HG02884 (cell line): ENCODE measurements around the gene WWOX.
"Not testable (repeated sequence)": the region's sequence is repeated elsewhere in the genome, so short reads cannot be mapped to it uniquely, and the experiment has no call there.

Experiments used
- ATAC-seq: cut with Tn5 transposase; IDR thresholded peaks from one replicate; pipeline ENCODE4 v1.9.1; 2021; ENCODE audit warnings: mild to moderate bottlenecking, moderate library complexity; ENCODE audit not compliant: unreplicated experiment

WWOX gene

DNA sequence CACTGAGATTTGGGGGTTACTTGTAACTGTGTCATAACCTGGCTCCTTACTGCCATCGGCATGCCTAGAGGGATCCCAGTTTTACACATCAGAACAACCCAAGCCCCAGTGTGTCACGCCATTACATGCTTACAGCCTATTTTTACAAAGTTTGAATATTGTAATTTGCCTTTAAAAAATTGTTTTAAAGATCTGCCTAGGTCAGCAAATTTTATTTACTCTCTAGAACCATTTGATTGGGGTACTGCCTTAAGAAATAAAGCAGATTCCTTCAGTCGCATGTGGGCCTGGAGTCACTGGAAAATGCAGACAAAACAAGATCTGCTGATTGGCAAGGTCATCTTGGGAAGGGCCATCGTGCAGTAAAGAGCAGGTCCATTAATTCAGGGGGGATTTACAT lies 566.9 kb downstream of the WWOX start:
- ATAC-seq: no peak

DNA sequence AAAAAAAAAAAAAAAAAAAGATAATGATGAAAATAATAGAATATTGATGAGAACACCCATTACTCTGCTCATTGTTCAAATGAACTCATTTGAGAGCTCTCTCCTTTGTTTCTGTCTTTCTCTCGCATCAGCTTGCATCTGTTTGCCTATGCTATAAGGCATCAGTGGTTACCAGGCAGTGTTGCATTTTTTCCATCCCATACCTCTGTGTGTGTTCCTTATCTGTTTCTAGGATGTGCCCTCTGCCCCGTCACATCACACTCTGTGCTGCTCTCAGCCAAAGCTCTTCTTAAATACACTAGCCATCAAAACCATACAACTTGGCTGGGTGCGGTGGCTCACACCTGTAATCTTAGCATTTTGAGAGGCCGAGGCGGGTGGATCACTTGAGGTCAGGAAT lies 568.2 kb downstream of the WWOX start:
- ATAC-seq: no peak

- no peak for ATAC-seq
Measured at GRCh38 chr16:78668393-78668792, 568.9 kb downstream of the WWOX start.

DNA sequence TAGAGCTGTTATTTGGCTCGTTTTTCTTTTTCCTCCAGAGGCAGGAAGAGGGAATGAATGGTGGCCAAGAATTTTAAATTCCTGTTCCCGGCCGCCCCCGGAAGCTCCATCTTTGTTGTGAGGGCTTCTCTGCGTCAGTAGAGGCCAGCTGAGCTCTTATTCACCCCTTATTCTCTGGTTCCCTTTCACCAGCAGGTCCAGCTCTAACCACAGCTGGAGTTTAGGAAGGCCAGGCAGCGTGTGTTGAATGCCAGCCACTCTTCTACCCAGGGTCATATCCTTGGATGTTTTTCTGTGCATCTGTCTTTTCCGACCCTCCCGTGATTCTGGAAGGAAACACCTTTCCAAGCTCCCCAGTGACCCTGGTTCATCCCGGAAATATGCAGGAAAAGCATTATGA lies 570.5 kb downstream of the WWOX start:
- no peak for ATAC-seq

DNA sequence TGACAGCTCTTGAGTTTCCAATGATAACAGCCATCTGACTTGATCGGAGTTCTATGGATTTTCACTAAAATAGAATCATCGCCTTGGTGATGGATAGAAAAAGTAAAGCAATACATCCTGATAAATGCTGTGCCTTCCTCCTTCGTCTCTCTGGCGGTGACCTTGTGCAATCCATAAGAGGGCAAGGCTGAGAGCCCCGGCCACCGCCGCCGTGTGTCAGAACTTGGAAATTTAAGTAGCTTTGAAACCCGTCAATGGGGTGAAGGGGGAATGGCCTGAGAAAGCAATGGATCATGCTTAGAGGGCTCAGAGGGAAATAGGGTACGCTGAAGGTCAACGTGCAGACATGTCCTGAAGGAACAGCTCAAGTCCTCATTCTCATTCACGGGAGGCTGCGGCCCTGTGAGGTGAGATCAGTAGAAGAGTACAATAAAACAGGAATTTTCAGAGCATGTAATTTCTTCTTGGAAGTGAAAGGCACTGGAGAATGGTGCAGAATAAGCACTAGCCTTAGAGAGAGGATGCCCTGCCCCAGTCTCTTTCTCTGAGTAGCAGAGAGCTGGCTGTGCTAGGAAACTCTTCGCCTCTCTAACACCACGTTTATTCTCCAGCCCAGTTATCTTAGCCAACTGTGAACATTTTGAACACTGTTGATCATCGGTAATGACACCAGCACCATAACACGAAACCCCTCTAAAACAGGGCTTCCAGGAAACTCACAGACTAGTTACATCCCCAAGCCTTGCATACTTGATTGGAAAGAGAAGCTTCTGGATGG lies 573.5 kb downstream of the WWOX start:
- ATAC-seq: no peak

DNA sequence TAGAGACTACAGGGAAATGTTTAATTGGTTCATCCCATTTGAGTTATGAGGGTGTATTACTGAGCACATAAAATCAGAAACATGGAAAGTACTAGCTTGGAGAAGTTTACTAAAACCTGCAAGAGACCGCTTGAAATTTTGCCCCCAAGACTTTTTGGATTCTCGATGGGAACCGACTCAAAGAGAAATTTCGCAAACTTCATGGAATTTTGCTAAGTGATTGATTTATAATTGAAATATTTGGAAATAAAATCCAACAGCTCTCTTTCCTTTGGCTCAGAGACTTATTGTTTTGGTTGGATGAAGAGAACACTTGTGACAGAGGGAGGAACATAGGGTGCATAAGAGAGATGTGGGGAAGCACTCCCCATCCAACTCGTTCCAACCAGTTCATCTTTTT lies 574.4 kb downstream of the WWOX start:
- no peak for ATAC-seq

- no peak for ATAC-seq
Measured at GRCh38 chr16:78675312-78675711, 575.9 kb downstream of the WWOX start.

GRCh38 chr16:78675951-78676792 lies 576.7 kb downstream of the WWOX start:
- ATAC-seq: no peak

GRCh38 chr16:78677181-78677731 lies 577.8 kb downstream of the WWOX start:
- no peak for ATAC-seq

GRCh38 chr16:78679546-78679945 lies 580.1 kb downstream of the WWOX start:
- ATAC-seq: no peak

DNA sequence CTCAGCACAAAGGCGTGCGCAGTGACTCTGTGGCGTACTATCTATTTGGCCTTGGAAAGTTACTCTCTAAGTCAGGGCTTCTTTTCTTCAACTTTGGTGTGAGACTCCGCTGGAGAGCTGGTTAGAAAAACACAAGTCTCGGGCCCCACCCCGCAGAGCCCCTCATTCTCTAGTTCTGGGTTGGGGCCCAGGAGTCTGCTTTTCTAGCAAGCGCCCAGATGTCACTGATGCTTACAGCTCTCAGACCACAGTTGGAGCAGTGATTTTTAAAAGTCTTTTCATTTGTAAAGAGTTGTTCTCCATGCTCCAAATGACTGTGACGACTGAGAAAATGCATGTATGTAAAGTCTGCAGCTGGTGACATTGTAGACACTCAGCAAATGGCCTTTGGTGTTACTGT lies 582.3 kb downstream of the WWOX start:
- no peak for ATAC-seq

DNA sequence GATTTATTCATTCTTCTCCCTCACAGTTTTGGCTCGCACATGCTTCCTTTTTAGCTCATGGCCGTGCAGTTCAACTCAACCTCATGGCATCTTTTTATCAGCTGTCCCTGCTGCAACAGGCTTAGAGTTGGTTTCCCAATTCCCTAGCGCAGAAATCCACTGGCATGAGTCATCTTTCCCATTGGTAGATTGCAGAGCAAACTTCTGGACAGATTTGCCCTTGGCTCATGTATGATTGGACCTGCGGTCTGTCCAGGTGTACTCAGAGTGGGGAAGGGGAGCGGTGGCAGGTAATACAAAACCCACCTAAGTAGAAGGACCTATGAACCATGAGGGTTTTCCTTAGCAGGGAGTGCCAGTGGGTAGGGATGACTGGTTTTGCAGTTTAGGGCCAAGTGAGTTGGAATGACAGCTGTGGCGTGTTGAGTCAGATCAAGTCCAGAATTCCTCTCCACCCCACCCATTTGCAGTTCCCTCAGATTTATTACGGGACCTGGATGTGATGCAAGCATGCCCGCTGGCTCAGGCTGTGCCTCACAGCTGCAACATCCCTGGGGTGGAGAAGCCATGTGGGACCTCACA lies 584.7 kb downstream of the WWOX start:
- ATAC-seq: no peak

DNA sequence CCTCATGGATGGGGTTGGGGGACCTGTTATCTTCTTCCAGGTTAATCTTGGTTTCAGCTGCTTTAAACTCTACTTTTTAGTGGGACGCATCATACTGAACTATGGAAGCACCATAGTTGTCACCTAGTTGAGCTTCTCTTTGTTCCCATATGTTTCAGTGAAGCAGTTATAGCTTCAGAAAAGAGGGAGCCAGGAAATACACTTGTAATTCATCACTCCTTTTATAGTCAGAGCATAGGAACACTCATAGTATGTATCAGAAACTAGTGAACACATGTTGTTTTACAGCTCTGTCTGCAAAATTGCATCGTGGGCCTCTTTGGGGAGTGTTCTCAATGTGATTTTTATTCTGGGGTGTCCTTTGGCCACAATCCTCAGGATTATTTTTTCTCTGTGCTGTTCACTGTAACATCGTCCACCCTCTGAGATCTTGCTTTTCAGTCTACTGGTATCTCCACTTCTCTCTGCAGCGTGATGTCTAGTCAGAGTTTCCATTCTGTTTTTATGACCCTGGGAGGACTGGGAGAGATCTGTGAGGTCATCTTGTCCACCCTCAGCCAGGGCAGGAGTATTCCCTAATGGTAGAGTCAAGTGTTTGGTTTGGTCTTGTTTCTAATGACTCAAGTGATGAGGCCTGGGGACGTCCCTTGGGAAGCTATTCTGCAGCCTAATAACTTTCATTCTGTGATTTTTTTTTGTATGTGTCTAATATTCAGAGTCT lies 585.4 kb downstream of the WWOX start:
- no peak for ATAC-seq

- no peak for ATAC-seq
Measured at GRCh38 chr16:78686601-78687000, 587.1 kb downstream of the WWOX start.

DNA sequence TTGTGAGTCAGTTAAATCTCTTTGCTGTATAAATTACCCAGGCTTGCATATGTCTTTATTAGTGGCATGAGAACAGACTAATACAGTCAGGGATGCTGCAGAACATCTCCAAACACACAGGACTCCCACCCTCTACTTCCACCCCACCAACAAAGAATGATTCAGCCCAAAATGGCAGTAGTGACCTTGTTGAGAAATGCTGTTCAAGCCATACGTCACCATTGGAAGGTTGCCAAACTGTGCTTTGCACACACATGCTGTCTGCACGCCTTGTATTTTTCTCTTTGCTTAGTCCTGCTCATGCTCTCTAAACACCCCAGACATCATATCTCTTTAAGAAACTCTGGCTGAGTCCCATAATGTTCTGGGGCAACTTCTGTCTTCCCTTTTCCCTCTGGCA lies 589.6 kb downstream of the WWOX start:
- no peak for ATAC-seq

DNA sequence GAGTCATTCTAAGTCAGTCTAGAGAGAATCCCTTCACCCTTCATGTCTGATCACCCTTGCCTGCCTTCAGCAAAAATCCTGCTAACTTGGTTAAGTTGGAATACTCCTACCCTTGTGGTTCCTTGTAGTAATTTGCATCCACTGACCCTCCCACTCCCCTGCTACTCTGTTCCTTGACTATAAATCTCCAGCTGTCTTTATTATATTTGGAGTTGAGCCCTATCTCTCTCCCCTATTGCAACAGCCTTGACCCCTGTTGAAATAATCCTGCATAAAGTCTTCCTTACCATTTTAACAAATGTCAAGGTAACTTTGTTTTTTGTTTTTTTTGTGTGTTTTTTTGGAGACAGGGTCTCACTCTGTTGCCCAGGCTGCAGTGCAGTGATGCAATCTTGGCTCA lies 590.1 kb downstream of the WWOX start:
- ATAC-seq: no peak

GRCh38 chr16:78690510-78690909 lies 591.1 kb downstream of the WWOX start:
- no peak for ATAC-seq

DNA sequence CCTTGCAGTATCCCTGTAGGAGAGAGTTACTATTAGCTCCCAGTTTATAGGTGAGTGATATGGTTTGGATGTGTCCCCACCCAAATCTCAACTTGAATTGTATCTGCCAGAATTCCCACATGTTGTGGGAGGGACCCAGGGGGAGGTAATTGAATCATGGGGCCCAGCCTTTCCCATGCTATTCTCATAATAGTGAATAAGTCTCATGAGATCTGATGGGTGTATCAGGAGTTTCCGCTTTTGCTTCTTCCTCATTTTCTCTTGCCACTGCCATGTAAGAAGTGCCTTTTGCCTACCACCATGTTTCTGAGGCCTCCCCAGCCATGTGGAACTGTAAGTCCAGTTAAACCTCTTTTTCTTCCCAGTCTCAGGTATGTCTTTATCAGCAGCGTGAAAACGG lies 592.3 kb downstream of the WWOX start:
- ATAC-seq: not testable (repeated sequence)

GRCh38 chr16:78693496-78693895 lies 594.0 kb downstream of the WWOX start:
- ATAC-seq: no peak

GRCh38 chr16:78694414-78694813 lies 595.0 kb downstream of the WWOX start:
- ATAC-seq: no peak

- no peak for ATAC-seq
Measured at GRCh38 chr16:78695391-78695790, 595.9 kb downstream of the WWOX start.
